B cell (primary cell): ENCODE results near the gene PXN. TPM values are rescaled to one million over a fixed set of nuclear protein-coding genes. Genes with fewer than 3 reads are reported as not detected.

ENCODE experiments used
- ATAC-seq: fragments of 200-7000 bp; cut with Tn5 transposase; one replicate; pipeline ENCODE4 v1.10.0; 2021; ENCODE audit warnings: low read depth, mild to moderate bottlenecking, moderate number of reproducible peaks, moderate library complexity
- CTCF ChIA-PET: fragments of 350-600 bp; sonication (Branson Sonifier 250); formaldehyde crosslinking; loops from one replicate; lab custom pipeline; 2021; ENCODE audit warnings: antibody characterized with exemption, inconsistent platforms; lab: Charles Lee
- POLR2A ChIA-PET: fragments of 350-600 bp; sonication (Branson Sonifier 250); formaldehyde crosslinking; loops from one replicate; lab custom pipeline; 2021; ENCODE audit warnings: antibody characterized with exemption; lab: Charles Lee
- DNase-seq: peaks from one replicate; pipeline ENCODE4 v3.0.0; 2013
- H2AFZ ChIP-seq: 2 replicates; pipeline ENCODE4 v1.6.1; 2012; ENCODE audit warnings: mild to moderate bottlenecking, low read depth, low read length; ENCODE audit not compliant: insufficient read depth, poor library complexity, severe bottlenecking
- H3K27ac ChIP-seq, 2 donors: 1 replicate in 1 of 2; 2 replicates in 1 of 2; pipeline ENCODE4 v1.5.1; 2012 to 2013; ENCODE audit warnings: low read length in 2 of 2, mild to moderate bottlenecking in 2 of 2, moderate library complexity in 1 of 2
- H3K27me3 ChIP-seq, 4 experiments: fragments of 200-600 bp in 1 of 4; sonication (generic) in 1 of 4; replicated peaks in 1 of 4; 1 replicate in 2 of 4; 2 replicates in 2 of 4; pipeline versions ENCODE4 v1.6.1 to v1.7.0; 2013 to 2016; ENCODE audit warnings: low read length in 3 of 4, mild to moderate bottlenecking in 2 of 4, mixed read lengths in 1 of 4, moderate library complexity in 1 of 4; ENCODE audit not compliant: insufficient read depth in 4 of 4, control insufficient read depth in 3 of 4; ENCODE audit errors: control extremely low read depth in 1 of 4
- H3K36me3 ChIP-seq, 2 experiments: replicated peaks in 1 of 2; 1 replicate in 1 of 2; 2 replicates in 1 of 2; pipeline versions ENCODE4 v1.6.1 to v1.7.1; 2013; ENCODE audit warnings: low read length in 1 of 2; ENCODE audit not compliant: insufficient read depth in 2 of 2, control insufficient read depth in 1 of 2; ENCODE audit errors: control extremely low read depth in 1 of 2, extremely low read depth in 1 of 2
- H3K4me1 ChIP-seq, 2 donors: fragments of 200-600 bp in 1 of 2; sonication (generic) in 1 of 2; 1 replicate in 1 of 2; 2 replicates in 1 of 2; pipeline versions ENCODE4 v1.5.1 to v1.6.1; 2013 to 2017; ENCODE audit warnings: low read length in 2 of 2; ENCODE audit not compliant: control insufficient read depth in 2 of 2, insufficient read depth in 2 of 2
- H3K4me2 ChIP-seq: replicated peaks from 2 replicates; pipeline ENCODE3; 2012; ENCODE audit warnings: mild to moderate bottlenecking, low read depth, low read length; ENCODE audit not compliant: poor library complexity, severe bottlenecking
- H3K4me3 ChIP-seq, 5 experiments: fragments of 200-600 bp in 1 of 5; sonication (generic) in 1 of 5; 1 replicate in 3 of 5; 2 replicates in 2 of 5; pipeline versions ENCODE4 v1.5.1 to v1.7.0; 2011 to 2016; ENCODE audit warnings: low read length in 4 of 5, mild to moderate bottlenecking in 4 of 5, low read depth in 2 of 5, control low read depth in 1 of 5, moderate library complexity in 1 of 5; ENCODE audit not compliant: insufficient read depth in 1 of 5; ENCODE audit errors: control extremely low read depth in 1 of 5, extremely low read depth in 1 of 5
- H3K79me2 ChIP-seq: fragments of 200-600 bp; sonication (generic); one replicate; pipeline ENCODE4 v1.6.0; 2016; ENCODE audit warnings: low read length; ENCODE audit not compliant: control insufficient read depth, insufficient read depth
- H3K9ac ChIP-seq: fragments of 200-600 bp; sonication (generic); 2 replicates; pipeline ENCODE4 v1.6.1; 2017; ENCODE audit warnings: mild to moderate bottlenecking, low read length, moderate library complexity
- H3K9me3 ChIP-seq, 3 donors: one replicate each; pipeline versions ENCODE4 v1.6.1 to v1.7.1; 2013; ENCODE audit warnings: low read length in 2 of 3; ENCODE audit not compliant: control insufficient read depth in 2 of 3, insufficient read depth in 1 of 3; ENCODE audit errors: control extremely low read depth in 1 of 3
- H4K20me1 ChIP-seq: 2 replicates; pipeline ENCODE4 v1.6.0; 2012; ENCODE audit warnings: mild to moderate bottlenecking, low read length; ENCODE audit not compliant: insufficient read depth, control insufficient read depth, poor library complexity, severe bottlenecking
- H3K27ac Mint-ChIP-seq: one replicate; pipeline ENCODE4 v1.8.0; 2021; ENCODE audit warnings: mixed read lengths
- H3K27me3 Mint-ChIP-seq: one replicate; pipeline ENCODE4 v1.8.0; 2021; ENCODE audit warnings: mixed read lengths
- H3K4me1 Mint-ChIP-seq: one replicate; pipeline ENCODE4 v1.8.0; 2021; ENCODE audit warnings: mixed read lengths
- H3K4me3 Mint-ChIP-seq: one replicate; pipeline ENCODE4 v1.8.0; 2021; ENCODE audit warnings: mixed read lengths
- H3K9me3 Mint-ChIP-seq: one replicate; pipeline ENCODE4 v1.8.0; 2022; ENCODE audit warnings: mixed read lengths; ENCODE audit not compliant: insufficient read depth
- EZH2 ChIP-seq: IDR thresholded peaks from 2 replicates; pipeline ENCODE4 v1.6.1; 2012; ENCODE audit warnings: borderline replicate concordance, low read depth, mild to moderate bottlenecking, moderate library complexity, low read length; ENCODE audit not compliant: insufficient read depth, poor library complexity, severe bottlenecking
- WGBS: methylation state at CpG from one replicate; pipeline ENCODE4 v1.1.5; 2013; ENCODE audit warnings: missing lambda C conversion rate; ENCODE audit not compliant: insufficient coverage; 5-methylcytosine and 5-hydroxymethylcytosine counted together
- intact Hi-C: fragments of 100-400 bp; cut with micrococcal nuclease; formaldehyde crosslinking; loops from one replicate; pipeline ENCODE4 v1.10.0; 2022
- polyA plus RNA-seq: library from polyadenylated mRNA; depleted of rRNA; stranded (reverse); fragments of >200 nt; gene quantifications from 2 replicates; pipeline ENCODE4 v1.2.3, GENCODE V29; 2012
- total RNA-seq, 2 donors: library from RNA; stranded (reverse); fragments of 120-200 nt in 1 of 2; gene quantifications; 1 replicate in 1 of 2; 2 replicates in 1 of 2; pipeline versions ENCODE4 v1.2.3 to v1.2.4, GENCODE V29; 2013 to 2022
- TF ChIP-seq, protein P1 (sequence below): fragments of 200-600 bp; IDR thresholded peaks from one replicate; pipeline ENCODE4 v1.8.0; 2022; ENCODE audit warnings: antibody characterized with exemption, mild to moderate bottlenecking

The PXN gene
- total and polyA plus RNA-seq, 2 donors (not counting 1 experiment from before 2014, with no cell fraction given) = 2.0 to 3.1 TPM

GRCh38 chr12:120276734-120277133 is 11.2 kb upstream of the PXN start:
- Histone ChIP-seq H3K4me3 (no peak overlapping the region), H3K4me1 (no peaks in the 10 kb centered on the region), H3K9me3 (peaks cover 0 to 14% (median 0%) of the 10 kb centered on the region in 3 donors), H3K4me2 (no peak overlapping the region), H3K27me3 (peaks cover 0 to 5% (median 1%) of the 10 kb centered on the region in 4 experiments), H3K9ac (no peak overlapping the region), H3K79me2 (no peaks in the 10 kb centered on the region), H3K27ac (no peak overlapping the region), H2AFZ (no peak overlapping the region), H4K20me1 (no peaks in the 10 kb centered on the region), H3K36me3 (no peaks in the 10 kb centered on the region)
- ChIA-PET CTCF (no interaction called here), POLR2A (interaction anchor here (0.6 kb wide), 1 partner anchor 12 kb away, joined by 11 read pairs; no protein-coding TSS in a partner anchor)
- Mint-ChIP-seq H3K27ac (no peak overlapping the region), H3K4me1 (no peaks in the 10 kb centered on the region), H3K4me3 (no peak overlapping the region), H3K27me3 (peaks cover 4% of the 10 kb centered on the region), H3K9me3 (no peaks in the 10 kb centered on the region)
- TF ChIP-seq, protein P1, sequence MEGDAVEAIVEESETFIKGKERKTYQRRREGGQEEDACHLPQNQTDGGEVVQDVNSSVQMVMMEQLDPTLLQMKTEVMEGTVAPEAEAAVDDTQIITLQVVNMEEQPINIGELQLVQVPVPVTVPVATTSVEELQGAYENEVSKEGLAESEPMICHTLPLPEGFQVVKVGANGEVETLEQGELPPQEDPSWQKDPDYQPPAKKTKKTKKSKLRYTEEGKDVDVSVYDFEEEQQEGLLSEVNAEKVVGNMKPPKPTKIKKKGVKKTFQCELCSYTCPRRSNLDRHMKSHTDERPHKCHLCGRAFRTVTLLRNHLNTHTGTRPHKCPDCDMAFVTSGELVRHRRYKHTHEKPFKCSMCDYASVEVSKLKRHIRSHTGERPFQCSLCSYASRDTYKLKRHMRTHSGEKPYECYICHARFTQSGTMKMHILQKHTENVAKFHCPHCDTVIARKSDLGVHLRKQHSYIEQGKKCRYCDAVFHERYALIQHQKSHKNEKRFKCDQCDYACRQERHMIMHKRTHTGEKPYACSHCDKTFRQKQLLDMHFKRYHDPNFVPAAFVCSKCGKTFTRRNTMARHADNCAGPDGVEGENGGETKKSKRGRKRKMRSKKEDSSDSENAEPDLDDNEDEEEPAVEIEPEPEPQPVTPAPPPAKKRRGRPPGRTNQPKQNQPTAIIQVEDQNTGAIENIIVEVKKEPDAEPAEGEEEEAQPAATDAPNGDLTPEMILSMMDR = no peak
- TF ChIP-seq EZH2 = no peak
- DNase-seq (no peak), ATAC-seq (no peak)
- intact Hi-C loops = no loop called here
- WGBS = 83% methylated on average over 1 of the region's 6 CpGs

DNA sequence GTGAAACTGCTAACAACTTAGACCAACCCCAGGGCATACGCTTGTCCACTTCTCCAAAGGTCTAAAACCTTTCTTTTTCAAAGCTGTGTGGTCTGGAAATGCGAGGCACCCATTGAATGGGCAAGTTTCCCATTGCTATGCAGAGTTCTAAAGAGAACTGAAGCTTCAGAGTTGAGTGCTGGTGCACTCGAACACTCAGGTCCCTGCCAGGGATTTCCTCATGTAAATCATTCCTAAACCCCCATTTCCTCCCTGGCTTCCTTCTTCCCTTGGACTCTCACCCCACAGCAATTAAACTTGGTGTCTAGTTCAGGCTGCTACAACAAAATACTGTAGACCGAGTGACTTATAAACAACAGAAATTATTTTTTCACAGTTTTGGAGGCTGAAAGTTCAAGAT is 2.2 kb upstream of the PXN start:
- Histone ChIP-seq H3K36me3 (no peaks in the 10 kb centered on the region), H3K4me2 (no peak overlapping the region), H4K20me1 (peaks cover 5% of the 10 kb centered on the region), H3K79me2 (no peaks in the 10 kb centered on the region), H3K27ac (no peak overlapping the region), H3K4me3 (no peak overlapping the region), H3K9me3 (no peaks in the 10 kb centered on the region), H2AFZ (no peak overlapping the region), H3K9ac (no peak overlapping the region), H3K27me3 (peaks cover 0 to 56% (median 23%) of the 10 kb centered on the region in 4 experiments), H3K4me1 (peaks cover 21 to 26% of the 10 kb centered on the region in 2 donors)
- CTCF ChIA-PET = interaction anchor here (1.4 to 11.9 kb wide), 3 partner anchors 13 to 40 kb away, joined by 3 to 313 read pairs (median 11); no protein-coding TSS in a partner anchor
- POLR2A ChIA-PET = interaction anchor here (0.7 kb wide), 1 partner anchor 33 kb away, joined by 3 read pairs; no protein-coding TSS in a partner anchor
- 24% methylated on average over 2 of the region's 4 CpGs for WGBS
- TF ChIP-seq EZH2 = no peak
- TF ChIP-seq, protein P1 = no peak
- Mint-ChIP-seq H3K27ac (no peak overlapping the region), H3K9me3 (no peaks in the 10 kb centered on the region), H3K4me3 (no peak overlapping the region), H3K27me3 (peaks cover 32% of the 10 kb centered on the region), H3K4me1 (peaks cover 20% of the 10 kb centered on the region)
- DNase-seq (no peak), ATAC-seq (no peak)
- intact Hi-C loops = no loop called here
